Measurements from ENCODE around the gene PCCA.

DNA sequence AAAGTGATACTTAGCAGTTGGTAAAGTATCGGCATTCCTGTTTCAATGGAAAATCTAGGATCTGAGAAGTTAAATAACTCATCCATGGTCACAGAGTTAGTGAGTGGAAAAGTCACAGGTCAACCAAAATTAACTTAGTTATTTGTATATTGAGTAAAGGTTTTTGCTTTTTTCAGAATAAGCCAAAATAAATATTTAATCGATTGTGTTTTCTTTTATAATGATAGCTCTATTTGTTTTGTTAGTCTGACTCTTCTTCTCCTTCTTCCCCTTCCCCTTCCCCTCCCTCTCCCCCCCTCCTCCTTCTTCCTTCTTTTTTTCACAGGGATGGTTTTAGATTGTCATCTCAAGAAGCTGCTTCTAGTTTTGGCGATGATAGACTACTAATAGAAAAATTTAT lies 173.5 kb downstream of the PCCA start:
- TF ChIP-seq, protein P1, sequence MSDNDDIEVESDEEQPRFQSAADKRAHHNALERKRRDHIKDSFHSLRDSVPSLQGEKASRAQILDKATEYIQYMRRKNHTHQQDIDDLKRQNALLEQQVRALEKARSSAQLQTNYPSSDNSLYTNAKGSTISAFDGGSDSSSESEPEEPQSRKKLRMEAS (CRISPR knock-in tag; IDR thresholded peaks at IDR 0.05) = no peak
- TF ChIP-seq CTCF (IDR thresholded peaks at IDR 0.05) (no peak), ZNF317 (CRISPR knock-in tag; IDR thresholded peaks at IDR 0.05; ENCODE audit: borderline replicate concordance, low read depth) (no peak), JUN (CRISPR knock-in tag; IDR thresholded peaks at IDR 0.05) (no peak), ZNF671 (CRISPR knock-in tag; IDR thresholded peaks at IDR 0.05) (no peak), TCF7 (CRISPR knock-in tag; IDR thresholded peaks at IDR 0.05; ENCODE audit: low read depth) (no peak), PREB (CRISPR knock-in tag; IDR thresholded peaks at IDR 0.05; ENCODE audit: borderline replicate concordance) (no peak), SMAD4 (CRISPR knock-in tag; IDR thresholded peaks at IDR 0.05) (no peak)
- TF ChIP-seq, protein P2, sequence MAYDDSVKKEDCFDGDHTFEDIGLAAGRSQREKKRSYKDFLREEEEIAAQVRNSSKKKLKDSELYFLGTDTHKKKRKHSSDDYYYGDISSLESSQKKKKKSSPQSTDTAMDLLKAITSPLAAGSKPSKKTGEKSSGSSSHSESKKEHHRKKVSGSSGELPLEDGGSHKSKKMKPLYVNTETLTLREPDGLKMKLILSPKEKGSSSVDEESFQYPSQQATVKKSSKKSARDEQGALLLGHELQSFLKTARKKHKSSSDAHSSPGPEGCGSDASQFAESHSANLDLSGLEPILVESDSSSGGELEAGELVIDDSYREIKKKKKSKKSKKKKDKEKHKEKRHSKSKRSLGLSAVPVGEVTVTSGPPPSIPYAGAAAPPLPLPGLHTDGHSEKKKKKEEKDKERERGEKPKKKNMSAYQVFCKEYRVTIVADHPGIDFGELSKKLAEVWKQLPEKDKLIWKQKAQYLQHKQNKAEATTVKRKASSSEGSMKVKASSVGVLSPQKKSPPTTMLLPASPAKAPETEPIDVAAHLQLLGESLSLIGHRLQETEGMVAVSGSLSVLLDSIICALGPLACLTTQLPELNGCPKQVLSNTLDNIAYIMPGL (CRISPR knock-in tag; IDR thresholded peaks at IDR 0.05) = no peak
- TF ChIP-seq, protein P3, sequence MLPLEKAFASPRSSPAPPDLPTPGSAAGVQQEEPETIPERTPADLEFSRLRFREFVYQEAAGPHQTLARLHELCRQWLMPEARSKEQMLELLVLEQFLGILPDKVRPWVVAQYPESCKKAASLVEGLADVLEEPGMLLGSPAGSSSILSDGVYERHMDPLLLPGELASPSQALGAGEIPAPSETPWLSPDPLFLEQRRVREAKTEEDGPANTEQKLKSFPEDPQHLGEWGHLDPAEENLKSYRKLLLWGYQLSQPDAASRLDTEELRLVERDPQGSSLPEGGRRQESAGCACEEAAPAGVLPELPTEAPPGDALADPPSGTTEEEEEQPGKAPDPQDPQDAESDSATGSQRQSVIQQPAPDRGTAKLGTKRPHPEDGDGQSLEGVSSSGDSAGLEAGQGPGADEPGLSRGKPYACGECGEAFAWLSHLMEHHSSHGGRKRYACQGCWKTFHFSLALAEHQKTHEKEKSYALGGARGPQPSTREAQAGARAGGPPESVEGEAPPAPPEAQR (CRISPR knock-in tag; IDR thresholded peaks at IDR 0.05) = no peak
